K562 (cell line): Measurements from ENCODE around the gene POLR1A. TPM values are rescaled to one million over a fixed set of nuclear protein-coding genes. Genes with fewer than 3 reads are reported as not detected.

Experiments used
- ATAC-seq: fragments of 200-7000 bp; cut with Tn5 transposase; 3 replicates; pipeline ENCODE4 v1.9.1; 2020; ENCODE audit warnings: moderate library complexity
- BruUV-seq: library from RNA; stranded (reverse); fragments of 400-500 nt; replicated peaks from 2 replicates; lab custom pipeline; 2021; lab: Mats Ljungman, UMichigan
- CTCF ChIA-PET: fragments of 300-600 bp; formaldehyde crosslinking; extraction: SDS; loops from one replicate; lab custom pipeline; 2021; ENCODE audit warnings: low intra/inter-chr PET ratio; lab: Yijun Ruan, JAX
- POLR2A ChIA-PET: fragments of 300-600, 350-650 bp; sonication (Branson Sonifier 250); formaldehyde crosslinking; extraction: SDS; loops from one replicate; lab custom pipeline; 2021; ENCODE audit warnings: antibody characterized with exemption, inconsistent platforms; lab: Yijun Ruan, JAX
- DNase-seq, 4 experiments: peaks; one replicate each; pipeline versions ENCODE4 v3.0.0 to v3.0.0-alpha.2; 2011 to 2018; ENCODE audit warnings: low spot score in 3 of 4, mixed read lengths in 3 of 4; ENCODE audit errors: extremely low read depth in 1 of 4
- FAIRE-seq: peaks from 2 replicates; lab custom pipeline; 2011; peaks lifted over from hg19 to GRCh38; lab: Jason Lieb, UNC
- H2AFZ ChIP-seq: 2 replicates; pipeline ENCODE4 v1.6.0; 2011; ENCODE audit warnings: low read depth, low read length, control low read depth, inconsistent platforms
- H3K27ac ChIP-seq: fragments of 200-600 bp; 3 replicates; pipeline ENCODE4 v1.8.0; 2011; ENCODE audit warnings: low read depth, mild to moderate bottlenecking, control low read depth, inconsistent platforms, low read length, moderate library complexity, mixed read lengths; ENCODE audit errors: extremely low read depth
- H3K27me3 ChIP-seq, 2 experiments: fragments of 300-600 bp in 1 of 2; 2 replicates in 1 of 2; 3 replicates in 1 of 2; pipeline versions ENCODE4 v1.6.0 to v1.8.0; 2011; ENCODE audit warnings: inconsistent platforms in 2 of 2, low read length in 2 of 2, mild to moderate bottlenecking in 1 of 2, mixed read lengths in 1 of 2, moderate library complexity in 1 of 2; ENCODE audit not compliant: control insufficient read depth in 2 of 2, insufficient read depth in 2 of 2
- H3K36me3 ChIP-seq: fragments of 300-600 bp; 3 replicates; pipeline ENCODE4 v1.8.0; 2011; ENCODE audit warnings: mild to moderate bottlenecking, low read length, inconsistent platforms; ENCODE audit not compliant: control insufficient read depth, insufficient read depth
- H3K4me1 ChIP-seq, 2 experiments: fragments of 200-600 bp in 1 of 2; replicated peaks in 1 of 2; 2 replicates in 1 of 2; 3 replicates in 1 of 2; pipeline versions ENCODE4 v1.5.1 to v1.8.0; 2011; ENCODE audit warnings: inconsistent platforms in 2 of 2, low read length in 2 of 2, mild to moderate bottlenecking in 1 of 2, mixed read lengths in 1 of 2, moderate library complexity in 1 of 2; ENCODE audit not compliant: control insufficient read depth in 2 of 2, insufficient read depth in 2 of 2
- H3K4me2 ChIP-seq: 2 replicates; pipeline ENCODE4 v1.6.1; 2011; ENCODE audit warnings: low read length, control low read depth, inconsistent platforms, mixed read lengths; ENCODE audit not compliant: insufficient read depth
- H3K4me3 ChIP-seq: fragments of 200-600 bp; sonication (generic), shearing (Covaris generic); 2 replicates; pipeline ENCODE4 v1.5.1; 2016; ENCODE audit warnings: control low read depth, inconsistent platforms
- H3K79me2 ChIP-seq: fragments of 200-600 bp; 3 replicates; pipeline ENCODE4 v1.8.0; 2011; ENCODE audit warnings: low read length, inconsistent platforms; ENCODE audit not compliant: control insufficient read depth, insufficient read depth
- H3K9ac ChIP-seq, 2 experiments: 2 replicates each; pipeline versions ENCODE4 v1.6.0 to v1.6.1; 2011; ENCODE audit warnings: low read depth in 2 of 2, low read length in 2 of 2, control low read depth in 1 of 2, inconsistent platforms in 1 of 2, mild to moderate bottlenecking in 1 of 2, mixed read lengths in 1 of 2; ENCODE audit not compliant: insufficient read depth in 1 of 2
- H3K9me1 ChIP-seq: one replicate; pipeline ENCODE4 v1.6.0; 2011; ENCODE audit warnings: inconsistent platforms, mild to moderate bottlenecking, low read length, moderate library complexity; ENCODE audit not compliant: control insufficient read depth, insufficient read depth
- H3K9me3 ChIP-seq: replicated peaks from 2 replicates; pipeline ENCODE4 v1.5.1; 2011; ENCODE audit warnings: low read depth, low read length, inconsistent platforms; ENCODE audit not compliant: control insufficient read depth, insufficient read depth
- H4K20me1 ChIP-seq: replicated peaks from 2 replicates; pipeline ENCODE4 v1.6.1; 2011; ENCODE audit warnings: low read length, inconsistent platforms, mixed read lengths; ENCODE audit not compliant: control insufficient read depth, insufficient read depth
- DPF2 ChIP-seq: fragments of 450-650 bp; IDR thresholded peaks from 2 replicates; pipeline ENCODE4 v1.6.1; 2016
- NCOA1 ChIP-seq: fragments of 450-650 bp; IDR thresholded peaks from 2 replicates; pipeline ENCODE4 v1.6.1; 2016; ENCODE audit warnings: low read depth
- NFXL1 ChIP-seq: fragments of 450-650 bp; formaldehyde crosslinking; IDR thresholded peaks from 2 replicates; pipeline ENCODE4 v1.4.0; 2021; ENCODE audit warnings: mild to moderate bottlenecking
- ZFP91 ChIP-seq: sonication (generic); formaldehyde crosslinking; IDR thresholded peaks from 2 replicates; pipeline ENCODE4 v1.8.0; 2022; ENCODE audit warnings: mild to moderate bottlenecking, missing genetic modification reagents
- WGBS: fragments of 100-300 bp; shearing (Covaris generic); methylation state at CpG from one replicate; pipeline ENCODE4 v1.1.6; 2016; ENCODE audit warnings: low coverage, mixed read lengths; ENCODE audit not compliant: insufficient coverage; ENCODE audit errors: missing lambda C conversion rate; 5-methylcytosine and 5-hydroxymethylcytosine counted together
- in situ Hi-C: fragments of 300-500 bp; cut with MboI; formaldehyde crosslinking; loops from 4 replicates; pipeline ENCODE4 v1.15.0; 2018; ENCODE audit warnings: inconsistent platforms, mixed read lengths
- intact Hi-C: fragments of 100-400 bp; cut with micrococcal nuclease; formaldehyde crosslinking; loops from 2 replicates; pipeline ENCODE4 v1.14.2; 2022
- polyA plus RNA-seq, 8 experiments: library from polyadenylated mRNA; depleted of rRNA in 4 of 8; stranded (reverse) in 5 of 8; unstranded in 3 of 8; fragments of >200 nt; fragmentation: Nextera tagmentation in 2 of 8; fragmentation: Illumina TruSeq in 1 of 8; extraction: Ambion mirVana in 2 of 8; extraction: Trizol in 1 of 8; gene quantifications; 2 replicates each; pipeline versions ENCODE4 v1.2.1 to v1.2.3, GENCODE V29; 2011 to 2014; ENCODE audit warnings: inconsistent platforms in 1 of 8, missing spikeins in 1 of 8
- total RNA-seq, 7 experiments: library from RNA; depleted of rRNA in 6 of 7; stranded (reverse); fragments of >200 nt in 6 of 7; fragmentation: Illumina TruSeq in 2 of 7; extraction: Trizol in 2 of 7; gene quantifications; 2 replicates each; pipeline versions ENCODE4 v1.2.1 to v1.2.3, GENCODE V29; 2011 to 2021; ENCODE audit warnings: low replicate concordance in 1 of 7

The POLR1A gene
- total and polyA plus RNA-seq, 9 of the 15 experiments (the other 6 are each of a cell fraction or from before 2014, with no cell fraction given), result 3.0 to 72.1 (median 21.8) TPM

GRCh38 chr2:86044045-86044444, 61.6 kb downstream of the POLR1A start:
- TF ChIP-seq DPF2 (no peak), NCOA1 (no peak), NFXL1 (CRISPR knock-in tag) (no peak)
- no peak overlapping the region for H3K4me3 ChIP-seq
- no peaks in the 10 kb centered on the region for H3K9me3 ChIP-seq
- no peaks in the 10 kb centered on the region for H4K20me1 ChIP-seq
- no peak overlapping the region for H3K4me2 ChIP-seq
- no peaks in the 10 kb centered on the region for H3K9me1 ChIP-seq
- peaks cover 100% of the 10 kb centered on the region for H3K36me3 ChIP-seq
- peaks cover 0 to 3% of the 10 kb centered on the region in 2 experiments; a peak in 1 of 5 replicates for H3K4me1 ChIP-seq
- 95% methylated on average over 12 of the region's 12 CpGs for WGBS
- ChIA-PET CTCF (no interaction called here), POLR2A (interaction anchor here (0.6 kb wide), 1 partner anchor 10 kb away, joined by 3 read pairs; no protein-coding TSS in a partner anchor)
- FAIRE-seq, result no peak
- ATAC-seq, result no peak
- intact Hi-C loops, result no loop called here
- no peaks in the 10 kb centered on the region for H3K79me2 ChIP-seq
- no peaks in the 10 kb centered on the region for H3K27me3 ChIP-seq
- H3K9ac ChIP-seq, result no peak overlapping the region
- BruUV-seq, result no TSS peak
- H3K27ac ChIP-seq, result no peak overlapping the region
- in situ Hi-C loops, result no loop called here
- no peak for DNase-seq
- no peak overlapping the region for H2AFZ ChIP-seq

GRCh38 chr2:86042256-86043168, 63.2 kb downstream of the POLR1A start:
- peaks cover 100% of the 10 kb centered on the region for H3K36me3 ChIP-seq
- in situ Hi-C loops, result no loop called here
- H3K27ac ChIP-seq, result no peak overlapping the region
- H3K9ac ChIP-seq, result no peak overlapping the region
- no peak for ATAC-seq
- H3K9me1 ChIP-seq, result no peaks in the 10 kb centered on the region
- CTCF ChIA-PET, result no interaction called here
- no peaks in the 10 kb centered on the region for H3K27me3 ChIP-seq
- no peak overlapping the region for H2AFZ ChIP-seq
- H4K20me1 ChIP-seq, result no peaks in the 10 kb centered on the region
- no peak for FAIRE-seq
- H3K4me3 ChIP-seq, result no peak overlapping the region
- no peak for TF ChIP-seq ZFP91 (CRISPR knock-in tag)
- TF ChIP-seq, all 486 proteins: peak for 0
- Histone ChIP-seq H3K79me2 (no peaks in the 10 kb centered on the region), H3K4me2 (no peak overlapping the region), H3K4me1 (peaks cover 0 to 3% of the 10 kb centered on the region in 2 experiments; a peak in 3 of 5 replicates), H3K9me3 (no peaks in the 10 kb centered on the region)
- intact Hi-C loops, result no loop called here
- DNase-seq, result no peak
- no TSS peak for BruUV-seq
- 93% methylated on average over 12 of the region's 12 CpGs for WGBS
- POLR2A ChIA-PET, result interaction anchor here (0.6 to 0.9 kb wide), 2 partner anchors 332 to 357 kb away, joined by 3 to 4 read pairs; no protein-coding TSS in a partner anchor
